Stimulated activated CD8-positive, alpha-beta memory T cell treated with anti-CD3 and anti-CD28 coated beads, Interleukin-7, amount 100 ng/mL, for 48 hours (primary cell): ENCODE measurements around the gene SECTM1.
"Not testable (repeated sequence)": the region's sequence is repeated elsewhere in the genome, so short reads cannot be mapped to it uniquely, and the experiment has no call there.

Source experiments
- DNase-seq, 2 donors: peaks; one replicate each; pipeline ENCODE4 v3.0.0-alpha.2; 2020; ENCODE audit warnings: low read depth in 1 of 2; ENCODE audit errors: extremely low read depth in 1 of 2

The SECTM1 gene

DNA sequence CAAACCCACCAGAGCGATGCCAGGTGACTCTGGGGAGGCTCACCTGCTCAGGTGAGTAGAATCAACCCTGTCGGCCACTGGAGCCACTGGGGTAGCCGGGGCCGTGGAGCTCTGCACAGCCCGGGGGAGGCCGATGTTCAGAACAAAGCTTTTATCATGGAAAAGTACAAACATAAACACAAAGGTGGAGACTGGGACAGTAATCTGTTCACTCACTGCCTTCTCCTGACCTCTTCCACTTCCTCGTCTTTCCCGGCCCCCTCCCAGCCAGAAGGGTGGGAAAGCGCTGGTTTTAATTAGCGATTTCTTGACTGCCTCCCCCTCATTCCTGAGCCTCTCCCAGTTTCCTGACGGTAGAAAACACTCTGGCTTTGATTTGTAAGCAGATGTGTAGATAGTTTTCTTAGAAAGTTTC, 15.7 kb upstream of the SECTM1 start:
- DNase-seq = no peak

- no peak for DNase-seq
Measured at GRCh38 chr17:82348866-82349265, 15.3 kb upstream of the SECTM1 start.

DNA sequence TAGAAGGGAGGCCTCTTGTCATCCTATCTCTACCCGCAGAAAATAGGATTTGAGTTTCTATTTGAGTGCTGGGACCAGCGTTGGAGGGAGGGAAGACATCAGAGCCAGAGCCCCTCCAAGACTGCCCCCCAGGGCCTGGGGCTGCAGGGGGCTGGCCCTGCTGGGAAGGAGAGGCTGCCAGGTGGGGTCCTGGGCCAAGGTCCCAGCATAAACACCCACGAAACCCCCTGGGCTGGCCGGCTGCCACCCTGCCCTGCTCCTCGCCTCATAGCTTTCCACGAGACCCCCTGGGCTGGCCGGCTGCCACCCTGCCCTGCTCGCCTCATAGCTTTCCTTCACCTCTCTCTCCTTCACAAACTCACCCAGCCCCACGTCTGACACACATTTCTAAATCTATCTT, 14.9 kb upstream of the SECTM1 start:
- DNase-seq = no peak

GRCh38 chr17:82347994-82348393, 14.4 kb upstream of the SECTM1 start:
- DNase-seq = not testable (repeated sequence)

DNA sequence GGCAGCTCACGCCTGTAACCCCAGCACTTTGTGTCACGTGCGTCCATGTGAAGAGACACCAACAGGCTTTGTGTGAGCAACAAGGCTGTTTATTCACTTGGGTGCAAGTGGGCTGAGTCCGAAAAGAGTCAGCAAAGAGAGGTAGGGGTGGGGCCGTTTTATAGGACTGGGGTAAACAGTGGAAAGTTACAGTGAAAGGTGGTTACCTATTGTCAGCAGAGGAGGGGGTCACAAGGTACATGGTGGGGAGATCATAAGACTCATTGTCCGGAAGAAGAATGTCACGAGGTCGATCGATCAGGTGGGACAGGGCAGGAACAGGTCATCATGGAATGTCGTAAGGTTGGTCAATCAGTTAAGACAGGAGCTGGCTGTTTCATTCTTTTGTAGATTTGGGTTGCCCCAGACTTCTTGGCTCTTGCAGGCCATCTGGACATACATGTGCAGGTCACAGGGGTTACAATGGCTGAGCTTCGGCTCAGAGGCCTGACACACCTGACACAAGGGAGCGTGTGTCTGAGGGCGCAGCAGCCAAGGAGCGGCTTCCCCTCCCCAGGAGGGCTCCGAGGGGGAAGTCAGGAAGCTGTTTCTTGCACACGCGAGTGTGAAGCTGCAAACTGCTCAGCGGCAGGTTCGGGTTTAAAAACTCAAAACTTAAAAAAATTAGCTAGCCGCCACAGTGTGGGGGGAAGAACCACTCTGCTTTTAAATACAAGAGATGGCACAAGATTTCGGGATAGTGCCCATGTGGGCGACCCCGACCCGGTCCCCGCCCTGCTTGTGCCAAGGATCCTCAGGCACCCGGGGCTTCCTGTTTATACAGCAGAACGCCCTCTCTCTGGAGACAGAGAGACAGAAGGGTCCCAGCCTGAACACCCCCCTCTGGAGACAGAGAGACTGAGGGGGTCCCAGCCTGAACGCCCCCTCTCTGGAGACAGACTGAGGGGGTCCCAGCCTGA, 13.1 kb upstream of the SECTM1 start:
- no peak for DNase-seq

- DNase-seq = no peak
Measured at GRCh38 chr17:82345151-82345976, 11.8 kb upstream of the SECTM1 start.

DNA sequence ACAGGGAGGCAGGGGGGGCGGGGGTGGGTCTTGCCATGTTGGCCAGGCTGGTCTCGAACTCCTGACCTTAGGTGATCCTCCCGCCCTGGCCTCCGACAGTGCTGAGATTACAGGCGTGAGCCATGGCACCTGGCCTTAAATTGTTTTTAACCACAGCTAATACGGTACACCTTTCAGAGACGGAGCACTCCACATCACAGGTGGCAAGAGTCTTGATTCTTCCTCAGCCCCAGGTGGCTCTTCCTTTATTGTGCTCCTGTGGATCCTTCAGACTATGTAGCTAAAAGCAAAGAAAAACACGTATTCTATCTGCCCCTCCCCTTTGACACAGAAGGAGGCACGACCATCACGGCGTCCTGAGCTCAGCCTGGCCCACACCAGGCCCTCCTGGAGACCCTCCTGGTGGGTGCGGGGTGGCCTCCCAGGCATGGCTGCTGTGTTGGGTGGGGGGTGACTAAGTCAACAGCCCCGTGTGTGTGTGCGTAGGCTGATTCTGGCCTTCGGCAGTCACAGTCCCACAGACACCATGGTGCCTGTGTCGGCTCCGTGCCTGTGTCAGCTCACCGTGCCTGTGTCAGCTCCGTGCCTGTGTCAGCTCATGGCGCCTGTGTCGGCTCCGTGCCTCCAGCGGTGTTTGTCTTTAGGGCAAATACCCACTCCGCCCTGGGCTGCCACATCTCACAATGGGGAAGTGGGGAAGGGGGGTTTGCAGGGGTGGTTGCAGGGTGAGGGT, 10.8 kb upstream of the SECTM1 start:
- DNase-seq = no peak

DNA sequence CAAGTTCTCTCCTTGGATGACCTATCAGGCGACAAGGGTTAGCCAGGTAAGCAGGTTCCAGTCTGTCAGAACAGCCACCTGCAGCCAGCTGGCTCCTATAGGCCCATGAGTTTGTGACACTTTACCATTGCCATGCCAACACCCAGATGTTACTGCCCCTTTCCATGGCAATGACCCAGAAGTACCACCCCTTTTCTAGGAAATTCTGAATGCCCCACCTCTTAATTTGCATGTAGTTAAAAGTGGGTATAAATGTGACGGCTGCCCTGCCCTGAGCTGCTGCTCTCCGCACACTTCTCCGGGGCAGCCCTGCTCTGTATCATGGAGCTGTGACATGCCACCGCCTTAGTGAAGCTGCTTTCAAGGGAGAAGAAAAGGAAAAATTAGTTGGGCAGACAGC, 10.0 kb upstream of the SECTM1 start:
- DNase-seq = no peak

- no peak for DNase-seq
Measured at GRCh38 chr17:82342361-82343079, 9.0 kb upstream of the SECTM1 start.

DNA sequence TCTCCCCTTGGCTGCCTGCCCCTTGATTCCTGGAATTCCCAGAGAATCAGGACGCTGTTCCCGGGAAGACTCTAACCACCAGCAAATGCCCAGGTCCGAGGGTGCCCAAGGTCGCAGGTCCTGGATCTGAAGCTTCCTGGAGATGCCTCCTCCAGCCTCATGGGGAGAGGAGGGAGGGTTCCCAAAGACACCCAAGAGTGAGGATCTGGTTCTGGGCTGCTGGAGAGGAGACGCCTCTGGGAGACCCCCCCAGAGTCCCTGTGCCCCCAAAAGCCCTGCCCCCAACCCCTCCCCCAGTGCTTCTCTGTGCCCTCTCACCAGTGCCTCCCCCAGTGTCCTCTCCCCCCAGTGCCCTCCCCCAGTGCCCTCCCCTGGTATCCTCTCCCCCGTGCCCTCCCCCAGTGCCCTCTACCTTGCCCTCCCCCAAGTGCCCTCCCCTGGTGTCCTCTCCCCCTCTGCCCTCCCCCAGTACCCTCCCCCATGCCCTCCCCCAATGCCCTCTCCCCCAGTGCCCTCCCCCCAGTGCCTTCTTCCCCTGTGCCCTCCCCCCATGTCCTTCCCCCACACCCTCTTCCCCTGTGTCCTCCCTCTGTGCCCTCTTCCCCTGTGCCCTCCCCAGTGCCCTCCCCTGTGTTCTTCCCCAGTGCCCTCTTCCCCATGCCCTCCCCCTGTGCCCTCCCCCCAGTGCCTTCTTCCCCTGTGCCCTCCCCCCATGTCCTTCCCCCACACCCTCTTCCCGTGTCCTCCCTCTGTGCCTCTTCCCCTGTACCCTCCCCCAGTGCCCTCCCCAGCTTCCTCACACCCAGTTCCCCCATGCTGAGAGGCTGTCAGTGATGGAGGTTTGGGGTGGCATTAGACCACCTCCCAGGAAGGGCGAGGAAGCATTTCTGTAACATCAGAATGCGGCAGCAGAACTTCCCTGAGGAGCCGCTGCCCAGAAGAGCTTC, 6.3 kb upstream of the SECTM1 start:
- no peak for DNase-seq

DNA sequence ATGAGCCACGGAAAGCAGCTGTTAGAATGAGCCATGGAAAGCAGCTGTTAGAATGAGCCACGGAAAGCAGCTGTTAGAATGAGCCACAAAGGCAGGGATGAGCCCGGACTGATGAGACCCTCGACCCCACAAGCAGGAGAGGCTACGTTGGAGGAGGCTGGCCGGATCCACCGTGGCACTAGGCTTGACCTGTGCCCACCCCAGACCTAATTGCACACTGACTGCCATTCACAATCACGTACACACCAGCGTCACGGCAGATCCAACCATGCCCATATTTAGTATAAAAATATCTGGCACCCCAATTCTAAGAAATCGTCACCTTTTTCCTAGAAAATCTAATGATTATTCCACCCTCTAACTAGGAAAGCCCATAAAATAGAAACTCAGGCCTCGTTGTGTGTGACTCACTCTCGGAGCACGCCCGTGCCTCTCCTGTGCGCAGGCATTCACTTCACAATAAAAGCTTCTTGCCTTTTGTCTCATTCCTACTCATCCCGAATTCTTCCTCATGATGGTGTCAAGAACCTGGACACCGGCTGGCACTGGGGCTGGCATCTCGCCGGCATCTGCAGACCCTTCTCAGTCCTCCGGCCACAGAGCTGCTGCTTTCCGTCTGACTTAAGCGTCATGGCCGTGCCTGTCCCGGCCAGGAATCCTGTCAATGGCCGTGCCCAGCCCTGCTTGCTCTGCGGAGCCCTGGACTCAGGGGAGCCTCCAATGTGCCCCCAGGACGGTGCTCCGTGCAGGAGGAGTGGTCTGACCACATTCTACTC, 5.5 kb upstream of the SECTM1 start:
- DNase-seq = no peak

- no peak for DNase-seq
Measured at GRCh38 chr17:82334622-82335394, 1.2 kb upstream of the SECTM1 start.

DNA sequence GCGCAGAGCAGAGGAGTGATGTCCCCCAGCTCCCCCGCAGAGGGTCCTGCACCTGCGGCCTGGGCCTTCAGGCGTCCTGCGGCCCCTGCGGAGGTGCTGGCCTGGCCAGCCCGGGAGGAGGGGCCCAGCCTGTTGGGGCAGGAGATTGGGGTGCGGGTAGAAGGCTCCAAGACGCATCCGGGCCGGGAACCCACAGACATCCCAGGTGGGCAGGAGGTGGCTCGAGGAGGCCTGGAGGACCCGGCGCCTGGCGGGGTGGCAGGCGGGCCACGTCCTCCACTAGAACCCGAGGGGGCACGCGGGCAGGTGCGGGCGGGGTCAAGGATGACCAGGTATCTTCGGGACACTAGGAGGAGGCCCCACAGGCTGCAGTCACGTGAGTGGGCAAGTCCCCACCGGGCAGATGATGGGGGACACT, 647 bp upstream of the SECTM1 start:
- no peak for DNase-seq

DNA sequence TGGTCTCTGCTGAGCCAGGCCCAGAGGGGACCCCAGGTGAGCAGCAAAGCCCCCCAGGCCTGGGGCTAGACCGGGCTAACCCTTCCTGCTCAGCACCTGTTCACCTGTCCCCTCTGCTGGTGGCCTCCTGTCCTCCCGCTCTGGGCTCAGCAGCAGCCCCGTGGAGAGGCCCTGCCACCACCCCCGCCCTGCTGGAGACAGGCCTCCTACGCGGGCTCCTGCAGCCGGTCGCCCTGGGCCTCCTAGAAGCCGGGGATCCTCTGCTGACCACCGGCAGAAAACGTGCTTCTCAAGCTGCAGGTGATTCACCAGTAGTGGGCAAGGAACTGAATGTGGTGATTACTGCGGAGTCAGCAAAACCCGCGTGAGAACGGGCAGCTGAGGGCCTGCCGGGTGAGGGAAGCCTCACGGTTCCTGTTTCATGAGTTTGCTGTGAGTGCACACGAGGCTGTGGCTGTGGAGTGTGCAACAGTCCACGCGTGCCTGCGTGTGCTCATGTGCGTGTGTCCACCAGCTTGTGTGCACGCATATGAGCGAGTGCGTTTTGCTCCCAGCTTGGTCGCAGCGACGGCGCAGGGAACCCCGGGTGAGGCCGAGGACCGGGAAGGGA, 792 bp downstream of the SECTM1 start:
- no peak for DNase-seq

DNA sequence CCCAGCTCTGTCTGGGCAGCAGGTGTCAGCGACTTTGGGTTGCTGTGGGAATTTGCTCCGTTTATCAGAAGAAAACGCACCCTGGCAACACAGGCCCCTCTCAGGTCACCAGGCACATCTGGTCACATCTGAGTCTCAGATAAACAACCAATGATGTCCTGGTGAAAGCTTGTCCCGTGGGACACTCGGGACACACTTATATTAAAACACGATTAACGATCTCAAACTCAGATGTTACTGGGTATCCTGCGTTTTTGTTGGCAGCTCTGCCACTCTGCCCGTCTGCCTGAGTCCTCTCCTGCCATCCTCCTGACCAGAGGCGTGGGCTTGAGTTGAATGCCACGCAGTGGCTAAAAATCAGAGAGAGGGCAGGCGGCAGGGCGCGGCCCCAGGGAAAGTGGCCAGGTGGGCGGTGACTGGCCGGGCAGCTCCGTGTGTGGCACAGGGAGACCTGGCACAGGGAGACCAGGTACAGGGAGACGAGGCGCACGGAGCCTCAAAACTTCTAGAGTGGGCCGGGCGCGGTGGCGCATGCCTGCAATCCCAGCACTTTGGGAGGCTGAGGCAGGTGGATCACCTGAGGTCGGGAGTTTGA, 2.1 kb downstream of the SECTM1 start:
- DNase-seq = no peak

- DNase-seq = no peak
Measured at GRCh38 chr17:82330322-82331239, 3.0 kb downstream of the SECTM1 start.
